Measurements from ENCODE around the gene TRAF3. TPM values are rescaled to one million over a fixed set of nuclear protein-coding genes. Genes with fewer than 3 reads are reported as not detected.

The TRAF3 gene
- total RNA-seq, 1 experiment from 2014 or later, result 11.5 TPM

DNA sequence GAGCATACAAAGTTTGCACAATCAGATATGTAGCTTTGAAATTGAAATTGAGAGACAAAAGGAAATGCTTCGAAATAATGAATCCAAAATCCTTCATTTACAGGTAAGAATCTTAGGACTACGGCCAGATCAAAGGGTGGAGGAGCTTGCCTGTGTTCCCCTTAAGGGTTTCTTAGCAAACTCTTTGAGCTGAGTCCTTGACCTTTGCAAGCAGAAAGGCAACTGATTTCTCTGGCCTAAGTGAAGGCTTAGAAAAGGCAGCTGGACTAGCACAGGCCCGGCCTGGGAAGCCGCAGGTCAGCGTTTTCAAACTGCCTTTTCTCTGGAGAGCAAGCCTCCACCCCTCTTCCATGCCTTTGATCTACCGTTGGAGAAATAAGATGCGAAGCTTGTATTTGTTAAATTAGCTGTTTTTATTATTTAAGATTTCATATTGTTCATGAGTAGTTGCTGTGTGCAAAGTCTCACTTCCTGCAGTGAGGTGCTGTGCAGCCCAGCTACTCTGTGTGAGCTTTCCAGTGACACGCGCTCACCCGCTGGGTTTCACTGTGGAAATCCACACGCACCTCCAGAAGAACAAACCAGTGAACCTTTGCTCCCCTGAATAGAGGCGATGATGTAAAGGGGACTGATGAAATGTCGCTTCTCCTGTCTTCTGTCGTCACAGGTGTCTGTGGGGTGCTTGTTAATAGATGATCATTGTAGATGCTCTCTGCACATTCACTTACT lies 120.2 kb downstream of the TRAF3 start:
- H3K36me3 ChIP-seq (replicated peaks; ENCODE audit: control insufficient read depth, insufficient read depth, low read length), result no peaks in the 10 kb centered on the region; the same call in 1 of the 2 replicates
- H3K27me3 ChIP-seq (ENCODE audit: control insufficient read depth, insufficient read depth, low read length), result no peaks in the 10 kb centered on the region
- no peak overlapping the region for H3K4me3 ChIP-seq (ENCODE audit: insufficient read depth, low read depth, low read length)
- no peak for DNase-seq

DNA sequence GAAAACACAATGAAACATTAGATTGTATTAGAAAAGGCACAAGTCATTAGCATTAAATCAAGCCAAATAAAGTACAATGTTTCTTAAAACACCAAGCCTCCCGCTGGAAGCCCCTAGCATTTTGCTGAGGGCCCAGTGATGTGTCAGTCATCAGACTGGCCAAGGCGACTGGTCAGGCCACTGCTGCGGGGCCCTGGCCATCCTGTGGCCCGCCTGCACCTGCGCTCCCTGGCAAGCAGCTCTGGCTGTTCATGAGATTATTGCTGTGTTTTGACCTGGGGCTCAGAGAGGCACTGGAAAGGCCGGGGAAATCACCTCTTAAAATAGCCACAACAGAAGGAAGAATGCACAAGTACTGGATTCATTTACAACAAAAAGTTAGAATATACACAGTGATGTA lies 121.0 kb downstream of the TRAF3 start:
- Histone ChIP-seq H3K4me3 (ENCODE audit: insufficient read depth, low read depth, low read length) (no peak overlapping the region), H3K36me3 (replicated peaks; ENCODE audit: control insufficient read depth, insufficient read depth, low read length) (no peaks in the 10 kb centered on the region; the same call in 1 of the 2 replicates), H3K27me3 (ENCODE audit: control insufficient read depth, insufficient read depth, low read length) (no peaks in the 10 kb centered on the region)
- peak; percentile 42 for DNase-seq

DNA sequence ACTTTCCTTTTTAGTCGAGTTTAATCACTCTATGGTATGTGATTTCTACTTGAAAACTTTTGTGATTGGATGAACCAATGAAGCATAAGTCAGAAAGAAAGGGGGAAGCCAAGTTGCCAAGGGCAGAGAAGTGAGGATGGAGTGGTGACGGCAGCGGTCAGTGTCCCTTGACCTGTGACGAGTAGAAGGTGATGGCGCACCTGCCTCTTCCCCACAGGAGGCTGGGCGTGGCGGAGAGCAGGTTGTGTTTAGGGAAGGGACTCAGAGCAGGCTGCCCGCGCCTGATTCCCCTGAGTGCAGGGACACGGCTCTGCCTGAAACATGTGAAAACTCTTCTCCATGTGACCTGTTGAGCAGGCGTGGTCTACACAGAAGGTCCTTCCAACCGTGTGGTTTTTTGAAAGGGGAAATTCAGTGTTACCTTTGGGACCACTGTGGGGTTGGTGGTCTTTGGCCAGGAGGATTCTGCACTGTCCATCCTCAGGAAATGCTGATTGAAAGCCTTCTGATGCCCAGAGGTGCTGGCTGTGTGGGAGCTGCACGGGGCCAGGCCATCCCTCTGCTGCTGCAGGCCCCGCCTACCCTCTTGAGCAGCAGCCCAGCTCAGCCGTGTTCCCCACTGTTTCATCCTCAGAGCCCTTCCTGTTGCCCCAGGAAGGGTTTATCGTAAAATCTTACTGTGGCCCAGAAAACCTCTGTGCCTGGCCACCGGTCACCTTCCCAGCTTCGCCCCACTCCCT lies 121.7 kb downstream of the TRAF3 start:
- H3K36me3 ChIP-seq (replicated peaks; ENCODE audit: control insufficient read depth, insufficient read depth, low read length), result no peaks in the 10 kb centered on the region; the same call in 1 of the 2 replicates
- no peaks in the 10 kb centered on the region for H3K27me3 ChIP-seq (ENCODE audit: control insufficient read depth, insufficient read depth, low read length)
- peak; percentile 77 for DNase-seq
- H3K4me3 ChIP-seq (ENCODE audit: insufficient read depth, low read depth, low read length), result no peak overlapping the region

DNA sequence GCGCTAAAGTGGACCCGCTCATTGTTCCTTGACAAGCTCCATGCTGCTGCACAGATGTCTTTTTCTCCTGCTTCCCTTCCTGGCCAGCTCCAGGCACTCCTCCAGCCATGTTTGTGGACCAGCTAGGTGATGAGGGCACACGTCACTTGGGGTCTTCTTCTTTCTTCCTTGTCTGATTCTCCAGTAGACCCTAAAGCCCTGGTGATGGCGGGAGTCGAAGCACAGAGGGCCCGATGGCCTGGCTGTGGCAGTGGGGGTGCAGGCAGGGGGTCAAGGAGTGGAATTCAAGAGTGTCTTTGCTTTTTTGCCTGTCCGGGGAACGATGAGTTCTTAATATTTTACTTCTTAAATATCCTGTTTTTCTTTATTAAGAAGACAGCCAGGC lies 122.3 kb downstream of the TRAF3 start:
- H3K4me3 ChIP-seq (ENCODE audit: insufficient read depth, low read depth, low read length), result no peak overlapping the region
- DNase-seq, result no peak
- no peaks in the 10 kb centered on the region for H3K27me3 ChIP-seq (ENCODE audit: control insufficient read depth, insufficient read depth, low read length)
- no peaks in the 10 kb centered on the region; the same call in 1 of the 2 replicates for H3K36me3 ChIP-seq (replicated peaks; ENCODE audit: control insufficient read depth, insufficient read depth, low read length)

DNA sequence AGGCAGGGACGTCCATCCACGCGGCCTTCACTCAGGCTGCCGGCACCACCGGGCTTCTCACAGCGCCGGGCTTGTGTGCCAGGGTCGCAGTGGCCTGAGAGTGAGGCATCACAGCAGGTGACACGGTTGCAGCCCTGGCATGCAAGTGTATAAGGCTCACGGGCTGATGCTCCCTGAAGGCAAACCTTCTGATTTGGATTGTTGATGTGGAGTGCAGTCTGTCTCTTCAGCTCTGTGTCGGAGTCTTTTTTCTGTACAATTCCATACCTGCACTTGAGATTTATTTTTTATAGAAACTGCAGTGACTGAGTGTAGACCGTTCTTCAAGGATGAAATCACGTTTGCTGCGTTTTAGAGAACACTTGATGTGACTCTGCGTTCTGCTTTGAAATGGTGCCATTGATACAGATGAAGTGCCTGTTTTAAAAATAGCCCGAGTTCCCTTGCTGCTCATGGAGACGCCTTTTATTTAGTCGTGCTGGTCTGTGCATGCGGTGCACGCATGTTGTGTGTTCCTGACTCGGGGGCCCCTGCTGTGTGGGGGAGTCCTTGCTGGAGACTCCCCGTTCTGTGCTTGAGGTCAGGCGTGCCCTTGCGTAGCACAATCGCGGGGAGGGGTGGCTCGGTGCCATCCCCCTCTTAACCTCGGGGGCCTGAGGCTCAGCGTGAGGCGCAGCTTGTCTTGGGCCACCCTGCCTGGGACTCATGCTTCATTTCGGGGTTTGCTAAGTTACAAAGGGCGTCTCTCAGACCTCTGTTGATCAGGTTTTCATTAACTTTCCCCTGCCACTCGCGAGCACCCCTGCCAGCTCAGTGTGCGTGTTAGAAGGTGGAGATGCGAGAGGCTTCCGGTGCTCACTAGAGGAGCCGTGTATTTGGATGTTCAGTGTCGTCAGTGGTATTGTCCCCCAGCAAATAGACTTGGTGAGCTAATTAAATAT lies 123.7 kb downstream of the TRAF3 start:
- DNase-seq, result peak; percentile 49
- no peak overlapping the region for H3K4me3 ChIP-seq (ENCODE audit: insufficient read depth, low read depth, low read length)
- no peaks in the 10 kb centered on the region for H3K27me3 ChIP-seq (ENCODE audit: control insufficient read depth, insufficient read depth, low read length)
- no peaks in the 10 kb centered on the region; the same call in 1 of the 2 replicates for H3K36me3 ChIP-seq (replicated peaks; ENCODE audit: control insufficient read depth, insufficient read depth, low read length)

DNA sequence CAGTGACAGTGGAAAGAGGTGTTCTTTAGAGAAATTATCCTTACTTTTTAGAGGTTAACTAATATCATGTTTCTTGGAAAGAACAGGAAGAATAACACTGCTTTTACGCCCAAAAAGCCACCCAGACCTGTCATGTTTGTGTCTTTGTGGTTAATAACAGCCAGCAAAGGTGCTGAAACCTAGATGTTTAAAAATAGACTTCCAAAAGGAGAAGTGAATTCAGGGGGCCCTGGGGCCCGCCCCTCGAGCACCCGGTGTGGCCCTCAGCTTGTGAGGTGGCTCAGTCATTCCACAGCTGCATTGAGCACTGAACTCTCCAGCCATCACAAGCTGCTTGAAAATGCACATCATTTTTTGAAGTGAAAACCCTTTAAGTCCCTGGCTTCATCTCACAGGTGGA lies 124.4 kb downstream of the TRAF3 start:
- DNase-seq, result no peak
- H3K4me3 ChIP-seq (ENCODE audit: insufficient read depth, low read depth, low read length), result no peak overlapping the region
- no peaks in the 10 kb centered on the region; the same call in 1 of the 2 replicates for H3K36me3 ChIP-seq (replicated peaks; ENCODE audit: control insufficient read depth, insufficient read depth, low read length)
- H3K27me3 ChIP-seq (ENCODE audit: control insufficient read depth, insufficient read depth, low read length), result no peaks in the 10 kb centered on the region

DNA sequence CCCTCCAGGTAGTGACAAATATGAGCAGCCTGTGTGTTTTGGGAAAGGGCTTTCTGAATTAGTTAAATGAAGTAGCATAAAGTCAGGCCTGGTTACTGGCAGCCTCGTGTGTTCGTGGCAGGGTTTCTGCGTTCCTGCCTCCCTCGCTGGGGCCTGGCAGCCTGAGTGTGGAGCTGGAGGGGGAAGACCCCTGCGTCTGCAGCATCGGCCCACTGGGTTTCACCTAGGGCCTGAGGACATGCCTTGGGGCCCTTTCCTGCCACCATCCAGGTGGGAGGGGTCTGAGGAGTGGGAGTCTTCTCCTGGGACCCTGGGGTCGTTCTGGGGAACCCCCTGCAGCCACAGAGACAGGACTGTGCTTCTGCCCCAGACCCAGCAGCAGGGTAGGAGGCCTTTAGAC lies 124.8 kb downstream of the TRAF3 start:
- H3K4me3 ChIP-seq (ENCODE audit: insufficient read depth, low read depth, low read length), result no peak overlapping the region
- H3K36me3 ChIP-seq (replicated peaks; ENCODE audit: control insufficient read depth, insufficient read depth, low read length), result no peaks in the 10 kb centered on the region; the same call in 1 of the 2 replicates
- H3K27me3 ChIP-seq (ENCODE audit: control insufficient read depth, insufficient read depth, low read length), result no peaks in the 10 kb centered on the region
- DNase-seq, result peak; percentile 48

DNA sequence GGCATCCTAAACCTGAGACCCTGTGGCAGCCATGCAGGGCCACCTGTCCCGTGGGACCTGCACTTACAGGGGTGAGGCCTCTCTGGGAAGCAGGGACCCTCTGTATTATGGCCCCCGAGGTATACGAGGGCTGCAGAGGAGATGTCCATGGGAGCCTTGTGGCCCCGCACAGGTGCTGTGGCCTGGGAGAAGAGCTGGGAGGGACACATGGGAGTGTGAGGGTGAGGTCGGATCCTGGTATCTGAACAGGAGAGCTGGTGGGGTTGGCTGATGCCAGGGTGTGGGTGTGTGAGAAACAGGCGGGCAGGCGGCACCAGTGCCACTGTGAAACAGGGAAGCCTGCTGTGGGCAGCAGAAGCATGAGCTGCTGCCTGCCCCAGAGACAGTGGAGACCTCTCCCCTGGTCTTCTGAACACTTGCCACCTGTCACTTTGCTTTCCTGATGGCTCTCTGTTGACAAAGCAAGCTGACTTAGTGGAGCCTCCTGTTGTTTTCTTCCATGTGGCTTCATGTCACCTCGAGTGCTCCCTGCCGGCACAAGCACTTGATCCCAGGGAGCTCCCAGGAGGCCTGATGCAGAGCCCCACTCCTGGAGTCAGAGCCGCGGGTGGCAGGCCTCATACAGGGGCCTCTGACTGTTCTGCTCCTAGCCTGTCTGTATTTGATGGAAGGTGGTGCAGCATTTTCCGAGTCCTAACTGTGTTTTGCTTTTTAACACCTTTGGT lies 125.4 kb downstream of the TRAF3 start:
- Histone ChIP-seq H3K27me3 (ENCODE audit: control insufficient read depth, insufficient read depth, low read length) (no peaks in the 10 kb centered on the region), H3K4me3 (ENCODE audit: insufficient read depth, low read depth, low read length) (no peak overlapping the region), H3K36me3 (replicated peaks; ENCODE audit: control insufficient read depth, insufficient read depth, low read length) (no peaks in the 10 kb centered on the region; the same call in 1 of the 2 replicates)
- peak; percentile 47 for DNase-seq

DNA sequence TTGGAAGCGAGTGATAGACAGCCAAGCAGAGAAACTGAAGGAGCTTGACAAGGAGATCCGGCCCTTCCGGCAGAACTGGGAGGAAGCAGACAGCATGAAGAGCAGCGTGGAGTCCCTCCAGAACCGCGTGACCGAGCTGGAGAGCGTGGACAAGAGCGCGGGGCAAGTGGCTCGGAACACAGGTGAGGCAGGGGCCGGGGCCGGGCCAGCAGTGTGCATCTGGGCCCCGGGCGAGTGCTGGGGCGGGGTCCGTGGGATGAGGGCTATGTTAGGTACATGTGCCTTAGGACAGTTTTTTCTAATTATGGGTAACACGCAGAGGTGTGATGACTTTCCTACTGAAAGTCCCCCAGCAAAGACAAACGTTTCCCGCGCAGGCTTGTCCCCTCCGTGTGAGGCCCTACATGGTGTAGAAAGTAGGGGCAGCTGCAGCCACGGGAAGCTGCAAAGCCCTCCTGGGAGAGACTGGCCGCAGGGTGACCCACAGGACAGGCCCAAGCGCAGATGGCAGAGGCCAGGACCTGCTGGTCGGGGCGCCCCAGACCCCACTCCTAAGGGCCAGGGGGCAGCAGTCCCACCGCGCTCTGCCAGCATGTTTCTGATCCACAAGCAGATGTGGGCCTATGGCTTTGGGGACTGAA lies 126.1 kb downstream of the TRAF3 start:
- Histone ChIP-seq H3K4me3 (ENCODE audit: insufficient read depth, low read depth, low read length) (no peak overlapping the region), H3K36me3 (replicated peaks; ENCODE audit: control insufficient read depth, insufficient read depth, low read length) (no peaks in the 10 kb centered on the region; the same call in 1 of the 2 replicates), H3K27me3 (ENCODE audit: control insufficient read depth, insufficient read depth, low read length) (no peaks in the 10 kb centered on the region)
- peak; percentile 58 for DNase-seq

DNA sequence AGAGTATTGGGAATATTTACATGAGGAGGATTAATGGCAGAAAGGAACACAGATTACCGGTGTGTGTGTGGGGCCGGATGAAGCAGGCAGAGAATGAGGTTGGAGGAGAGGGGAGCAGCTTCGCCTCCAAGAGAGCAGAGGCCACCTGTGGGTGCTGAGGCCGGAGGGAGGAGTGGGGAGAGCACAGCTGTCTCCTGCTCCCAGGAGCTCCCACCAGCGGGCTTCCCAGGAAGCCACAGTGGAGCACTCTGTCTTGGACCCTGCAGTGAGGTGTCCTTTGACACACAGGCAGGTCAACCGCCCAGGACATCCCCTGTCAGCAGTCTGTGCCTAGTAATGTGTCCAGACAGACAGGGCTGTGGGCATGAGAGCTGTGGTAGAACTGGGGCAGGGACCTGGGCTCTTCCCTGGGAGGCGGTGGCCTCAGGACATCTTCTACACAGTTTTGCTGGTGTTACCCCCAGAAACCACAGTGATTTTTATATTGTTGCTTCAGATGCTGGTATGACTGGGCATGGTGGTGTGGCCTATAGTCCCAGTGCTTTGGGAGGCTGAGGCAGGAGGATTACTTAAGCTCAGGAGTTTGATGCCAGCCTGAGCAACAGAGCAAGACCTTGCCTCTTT lies 126.8 kb downstream of the TRAF3 start:
- Histone ChIP-seq H3K36me3 (replicated peaks; ENCODE audit: control insufficient read depth, insufficient read depth, low read length) (no peaks in the 10 kb centered on the region; the same call in 1 of the 2 replicates), H3K4me3 (ENCODE audit: insufficient read depth, low read depth, low read length) (no peak overlapping the region), H3K27me3 (ENCODE audit: control insufficient read depth, insufficient read depth, low read length) (no peaks in the 10 kb centered on the region)
- DNase-seq, result peak; percentile 39

DNA sequence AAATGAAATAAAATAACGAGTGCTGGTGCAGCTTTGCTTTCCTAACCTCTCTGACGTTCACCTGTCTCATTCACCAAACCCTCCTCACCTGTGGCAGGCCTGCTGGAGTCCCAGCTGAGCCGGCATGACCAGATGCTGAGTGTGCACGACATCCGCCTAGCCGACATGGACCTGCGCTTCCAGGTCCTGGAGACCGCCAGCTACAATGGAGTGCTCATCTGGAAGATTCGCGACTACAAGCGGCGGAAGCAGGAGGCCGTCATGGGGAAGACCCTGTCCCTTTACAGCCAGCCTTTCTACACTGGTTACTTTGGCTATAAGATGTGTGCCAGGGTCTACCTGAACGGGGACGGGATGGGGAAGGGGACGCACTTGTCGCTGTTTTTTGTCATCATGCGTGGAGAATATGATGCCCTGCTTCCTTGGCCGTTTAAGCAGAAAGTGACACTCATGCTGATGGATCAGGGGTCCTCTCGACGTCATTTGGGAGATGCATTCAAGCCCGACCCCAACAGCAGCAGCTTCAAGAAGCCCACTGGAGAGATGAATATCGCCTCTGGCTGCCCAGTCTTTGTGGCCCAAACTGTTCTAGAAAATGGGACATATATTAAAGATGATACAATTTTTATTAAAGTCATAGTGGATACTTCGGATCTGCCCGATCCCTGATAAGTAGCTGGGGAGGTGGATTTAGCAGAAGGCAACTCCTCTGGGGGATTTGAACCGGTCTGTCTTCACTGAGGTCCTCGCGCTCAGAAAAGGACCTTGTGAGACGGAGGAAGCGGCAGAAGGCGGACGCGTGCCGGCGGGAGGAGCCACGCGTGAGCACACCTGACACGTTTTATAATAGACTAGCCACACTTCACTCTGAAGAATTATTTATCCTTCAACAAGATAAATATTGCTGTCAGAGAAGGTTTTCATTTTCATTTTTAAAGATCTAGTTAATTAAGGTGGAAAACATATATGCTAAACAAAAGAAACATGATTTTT lies 128.2 kb downstream of the TRAF3 start:
- no peak overlapping the region for H3K4me3 ChIP-seq (ENCODE audit: insufficient read depth, low read depth, low read length)
- H3K27me3 ChIP-seq (ENCODE audit: control insufficient read depth, insufficient read depth, low read length), result no peaks in the 10 kb centered on the region; the same call in 1 of the 2 replicates
- H3K36me3 ChIP-seq (replicated peaks; ENCODE audit: control insufficient read depth, insufficient read depth, low read length), result no peaks in the 10 kb centered on the region; the same call in 1 of the 2 replicates
- DNase-seq, result peak; percentile 33

DNA sequence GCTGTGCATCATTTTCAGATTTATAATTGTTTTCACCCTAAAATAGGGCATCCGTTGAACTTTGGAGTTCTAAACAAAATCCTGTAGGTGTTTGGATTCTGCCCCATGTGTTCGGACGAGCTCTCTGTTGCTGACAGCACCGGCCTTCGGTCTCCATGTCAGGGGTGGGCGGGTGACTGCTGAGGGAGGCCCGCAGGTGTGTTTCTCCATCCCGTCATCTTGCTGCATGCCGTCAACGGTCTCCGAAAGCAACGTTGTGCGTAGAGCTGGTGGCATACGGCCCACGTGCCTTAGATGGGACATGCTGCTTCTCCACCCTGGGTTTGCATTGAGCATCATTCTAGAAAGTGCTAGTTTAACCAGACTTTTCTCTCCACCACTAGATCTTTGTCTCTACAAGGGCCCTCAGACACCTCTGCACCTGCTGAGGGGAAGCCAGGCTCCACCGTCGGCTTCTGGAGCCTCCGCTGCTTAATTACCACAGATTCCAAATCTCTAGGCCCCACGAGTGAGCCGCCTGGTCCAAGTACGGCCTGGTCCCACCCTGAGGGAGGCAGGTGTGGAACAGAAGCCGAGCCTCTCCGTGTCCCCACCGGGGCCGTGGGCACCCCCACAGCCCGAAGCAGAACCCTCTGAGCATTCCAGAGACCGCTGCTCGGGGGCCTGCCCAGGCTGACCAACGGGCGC lies 129.5 kb downstream of the TRAF3 start:
- DNase-seq, result peak; percentile 48
- Histone ChIP-seq H3K27me3 (ENCODE audit: control insufficient read depth, insufficient read depth, low read length) (no peaks in the 10 kb centered on the region; the same call in 1 of the 2 replicates), H3K36me3 (replicated peaks; ENCODE audit: control insufficient read depth, insufficient read depth, low read length) (no peaks in the 10 kb centered on the region; the same call in 1 of the 2 replicates), H3K4me3 (ENCODE audit: insufficient read depth, low read depth, low read length) (no peak overlapping the region)

Measured in H7 (cell line).